Activated T-helper 1 cell treated with Interleukin-2 at 50 U/mL for 16 hours (primary cell): ENCODE measurements around the gene TENM3.

Experiments used
- DNase-seq: peaks from one replicate; pipeline ENCODE4 v3.0.0-alpha.2; 2020; ENCODE audit warnings: low read depth

Gene TENM3

DNA sequence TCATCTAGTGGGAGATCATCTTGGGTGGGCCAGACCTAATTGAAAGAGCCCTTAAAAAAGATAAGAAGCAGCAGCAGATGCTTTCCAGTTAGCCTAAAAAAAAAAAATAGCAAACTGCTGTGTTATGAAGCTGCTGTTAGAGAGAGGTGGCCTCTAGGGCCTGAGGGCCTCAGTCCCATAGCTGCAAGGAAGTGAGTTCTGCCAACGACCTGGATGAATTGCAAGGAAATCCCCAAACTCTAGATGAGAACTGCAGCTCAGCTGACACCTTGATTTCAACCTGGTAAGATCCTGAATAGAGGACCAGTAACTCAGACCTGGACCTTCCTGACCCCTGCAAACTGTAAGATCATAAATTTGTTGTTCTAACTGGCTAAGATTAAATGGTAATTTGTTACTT is 275.2 kb downstream of the TENM3 start:
- no peak for DNase-seq

DNA sequence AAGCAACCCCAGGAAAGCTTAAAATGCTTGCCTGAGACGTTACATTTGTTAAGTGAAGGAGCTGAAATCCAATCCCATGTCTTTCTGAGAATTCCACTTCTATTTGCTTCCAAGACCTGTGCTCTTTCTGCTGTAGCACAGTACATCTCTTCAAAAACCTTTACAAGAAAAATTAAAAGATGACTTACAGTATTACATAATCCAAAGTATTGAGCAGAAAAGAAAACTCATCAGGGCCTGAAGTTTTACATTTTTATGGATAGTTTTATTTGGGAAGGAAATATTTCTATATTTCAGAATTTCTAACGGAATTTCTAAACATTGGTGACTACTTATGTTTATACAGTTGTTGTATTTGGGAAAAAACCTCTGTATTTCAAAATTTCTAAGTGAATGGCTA is 276.3 kb downstream of the TENM3 start:
- no peak for DNase-seq

DNA sequence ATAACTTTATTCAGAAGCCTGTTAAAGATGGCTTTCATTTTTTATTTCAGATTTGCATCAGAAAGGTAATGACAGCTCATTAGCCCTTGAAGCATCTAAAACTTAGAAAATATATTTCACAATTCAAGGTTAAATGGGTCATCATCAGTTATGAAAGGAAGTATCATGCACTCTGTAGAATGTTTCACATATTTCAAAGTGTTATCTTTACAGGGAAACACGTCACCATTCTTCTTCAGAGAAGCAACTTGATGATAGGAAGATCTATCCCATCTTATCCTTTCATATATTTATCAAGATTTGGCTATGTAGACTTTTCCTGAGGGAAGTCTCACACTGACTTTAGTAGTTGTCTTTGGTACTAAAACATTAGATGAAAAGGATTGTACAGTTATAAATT is 277.8 kb downstream of the TENM3 start:
- DNase-seq, result no peak

DNA sequence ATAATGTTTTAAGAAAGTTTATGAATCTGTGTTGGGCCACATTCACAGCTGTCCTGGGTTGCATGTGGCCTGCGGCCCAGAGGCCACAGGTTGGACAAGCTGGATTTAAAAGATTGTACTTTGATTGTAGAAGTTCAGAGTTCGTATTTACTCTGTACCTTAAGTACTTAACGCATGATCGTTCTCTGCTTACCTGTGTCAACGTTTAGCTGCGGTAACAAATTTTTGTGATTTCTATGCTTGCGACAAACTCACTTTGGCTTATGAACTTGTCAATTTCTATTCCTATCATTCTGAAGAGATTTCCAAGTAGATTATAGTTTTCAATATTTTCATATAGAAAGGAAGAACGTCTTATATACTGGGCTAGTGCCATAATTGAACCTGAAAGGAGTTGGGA is 285.6 kb downstream of the TENM3 start:
- no peak for DNase-seq

DNA sequence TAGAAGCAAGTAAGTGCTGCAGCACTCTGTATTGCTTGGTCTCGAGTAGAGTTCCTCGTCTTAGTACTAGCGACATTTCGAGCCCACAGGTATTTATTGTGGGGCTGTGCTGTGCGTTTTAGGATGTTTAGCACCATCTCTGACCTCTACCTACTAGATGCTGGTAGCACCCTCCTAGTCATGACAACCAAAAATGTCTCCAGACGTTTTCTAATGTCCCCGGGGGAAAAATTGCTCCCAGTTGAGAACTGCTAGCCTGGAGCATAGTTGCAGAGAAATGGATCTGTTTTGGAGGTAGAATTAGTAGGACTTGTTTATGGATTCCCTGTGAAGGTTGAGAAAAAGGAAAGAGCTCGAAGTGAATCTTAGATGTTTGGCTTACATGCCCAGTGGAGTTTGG is 287.2 kb downstream of the TENM3 start:
- DNase-seq, result no peak

DNA sequence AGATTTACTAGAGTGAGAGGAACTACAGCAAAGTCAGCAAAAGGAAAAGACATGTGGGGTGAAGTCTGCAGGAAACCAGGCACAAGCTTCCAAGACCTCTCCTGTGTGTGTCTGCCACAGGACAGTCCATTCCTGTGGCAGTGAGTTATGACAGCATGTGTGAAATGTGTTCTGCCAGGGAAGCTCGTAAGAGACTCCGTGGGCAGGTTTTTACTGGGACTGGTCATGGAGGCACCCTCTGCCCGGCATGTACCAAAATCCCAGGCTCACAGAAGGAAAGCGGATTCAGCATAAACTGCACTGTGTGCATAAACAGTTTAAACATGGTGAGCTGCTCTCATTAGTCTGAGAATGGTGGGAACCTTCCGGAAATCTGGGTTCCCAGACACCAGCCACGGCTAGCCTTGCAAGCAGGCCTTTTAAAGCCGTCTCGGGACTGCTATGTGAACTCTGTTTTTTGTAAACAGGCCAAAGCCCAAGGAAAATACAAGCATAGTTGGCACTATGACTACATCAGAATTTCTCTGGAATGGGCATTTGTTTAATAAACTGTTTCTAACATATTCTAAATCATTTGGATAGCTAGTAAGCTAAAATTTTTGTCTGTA is 288.5 kb downstream of the TENM3 start:
- no peak for DNase-seq

DNA sequence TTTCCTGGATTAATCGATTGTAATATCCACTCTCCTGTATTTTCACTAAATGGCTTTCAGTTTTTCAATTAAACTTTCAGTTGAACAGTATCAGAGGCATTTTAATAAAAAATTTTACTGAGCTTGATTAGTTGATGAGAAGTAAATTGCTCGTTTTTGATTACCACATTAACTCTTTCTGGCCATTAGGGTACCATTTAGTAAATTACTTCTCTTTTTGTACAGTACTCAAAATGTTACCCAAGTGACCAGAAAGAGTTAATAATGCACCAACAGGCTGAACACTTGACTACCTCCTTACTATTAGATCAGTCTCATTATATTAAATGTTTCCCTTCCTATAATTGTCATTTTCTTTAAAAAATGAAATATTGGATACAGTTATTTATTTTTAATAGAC is 289.2 kb downstream of the TENM3 start:
- no peak for DNase-seq

DNA sequence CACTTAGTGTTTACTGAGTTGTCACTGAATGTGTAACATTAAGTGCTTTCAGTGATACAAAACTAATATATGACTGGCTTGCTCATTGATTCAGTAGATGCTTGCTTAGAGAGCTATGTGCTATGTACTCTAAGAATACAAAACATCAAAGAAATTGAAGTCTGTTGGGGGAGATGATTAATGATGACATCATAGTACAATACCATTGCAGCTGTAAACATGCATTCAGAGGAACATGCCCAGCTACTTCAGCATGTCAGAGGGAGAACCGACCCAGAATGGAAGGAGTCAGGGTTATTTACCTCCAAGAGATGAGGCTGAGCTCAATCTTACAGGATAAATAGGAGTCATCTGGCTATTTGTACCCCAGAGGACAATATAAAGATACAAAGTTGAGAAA is 290.8 kb downstream of the TENM3 start:
- DNase-seq, result no peak

DNA sequence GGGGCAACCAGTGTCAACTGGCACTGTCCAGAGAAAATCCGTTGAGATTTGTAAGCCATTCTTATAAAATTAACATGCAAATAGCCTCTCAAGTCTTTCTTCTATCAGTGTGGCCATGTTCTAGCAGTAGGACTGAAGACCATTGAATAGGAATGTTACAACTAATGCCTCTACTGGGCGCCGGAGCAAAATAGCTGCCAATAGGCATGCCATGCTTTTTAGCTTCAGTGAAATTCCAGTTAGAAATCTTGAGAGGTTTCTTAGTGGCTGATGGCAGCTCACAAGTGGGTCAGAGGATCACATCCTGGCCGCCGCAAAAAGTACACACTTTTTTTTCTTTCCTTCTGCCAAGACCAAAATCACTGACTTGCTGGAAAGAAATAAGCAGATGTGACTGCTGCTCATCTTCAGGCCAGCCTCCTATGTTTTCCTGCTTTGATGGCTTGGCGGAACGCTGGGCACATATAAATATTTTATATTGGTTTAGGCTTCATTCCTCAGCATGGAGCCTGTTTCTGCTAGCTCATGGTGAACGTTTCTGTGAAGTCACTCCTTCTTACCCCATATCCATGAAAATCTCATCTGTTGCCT is 293.1 kb downstream of the TENM3 start:
- DNase-seq, result no peak

DNA sequence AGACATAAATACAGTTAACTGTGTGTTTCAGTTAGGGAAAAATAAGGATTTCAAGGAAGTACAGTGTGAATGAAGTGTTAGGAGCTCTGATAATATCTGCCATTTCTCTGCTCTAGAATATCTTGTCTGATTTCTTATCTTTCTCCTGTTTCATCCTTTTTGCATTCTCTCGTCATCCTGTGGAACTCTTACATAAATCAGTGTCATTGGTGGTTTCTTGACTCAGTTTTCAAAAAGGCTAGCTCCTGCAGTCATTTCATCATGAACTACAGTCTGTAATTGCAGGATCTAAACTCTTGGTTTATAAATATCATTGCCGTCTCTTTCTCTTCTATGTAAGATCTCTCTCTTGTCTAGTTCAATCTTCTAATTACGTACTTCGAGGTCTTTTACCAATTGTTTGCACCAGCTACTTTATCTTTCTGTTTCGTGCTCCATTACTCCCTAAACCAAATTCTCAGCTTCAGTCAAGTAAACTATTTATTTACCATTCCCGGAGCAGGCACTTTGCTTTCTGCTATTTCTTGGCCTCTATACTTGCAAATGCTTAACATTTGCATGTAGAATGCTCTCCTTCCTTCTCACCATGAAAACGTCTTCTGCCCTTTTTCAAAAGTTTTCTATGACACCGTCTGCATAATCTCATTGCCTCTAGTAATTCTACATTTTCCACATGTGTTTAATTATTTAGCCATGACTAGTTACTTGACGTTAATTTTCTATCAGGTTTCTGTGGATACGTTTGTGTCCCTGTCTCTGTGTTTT is 294.0 kb downstream of the TENM3 start:
- DNase-seq, result no peak

DNA sequence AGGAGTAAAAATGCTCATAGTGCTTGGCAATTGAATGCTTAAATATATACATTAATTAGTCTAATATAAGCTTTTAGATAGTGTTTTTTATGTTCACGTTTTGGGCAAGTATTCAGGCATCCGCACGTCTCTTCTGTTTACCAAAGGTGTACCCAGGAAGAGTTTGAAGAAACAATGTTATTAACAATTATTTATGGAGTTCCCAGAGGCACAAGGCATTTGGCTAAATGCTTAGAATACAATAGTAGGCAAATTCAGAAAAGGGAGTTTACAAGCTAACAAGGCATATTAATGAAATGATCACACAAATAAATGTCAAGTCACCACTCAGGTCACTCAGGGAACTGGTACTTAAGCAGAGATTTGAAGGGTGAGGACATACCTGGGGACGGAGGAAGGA is 294.8 kb downstream of the TENM3 start:
- no peak for DNase-seq

DNA sequence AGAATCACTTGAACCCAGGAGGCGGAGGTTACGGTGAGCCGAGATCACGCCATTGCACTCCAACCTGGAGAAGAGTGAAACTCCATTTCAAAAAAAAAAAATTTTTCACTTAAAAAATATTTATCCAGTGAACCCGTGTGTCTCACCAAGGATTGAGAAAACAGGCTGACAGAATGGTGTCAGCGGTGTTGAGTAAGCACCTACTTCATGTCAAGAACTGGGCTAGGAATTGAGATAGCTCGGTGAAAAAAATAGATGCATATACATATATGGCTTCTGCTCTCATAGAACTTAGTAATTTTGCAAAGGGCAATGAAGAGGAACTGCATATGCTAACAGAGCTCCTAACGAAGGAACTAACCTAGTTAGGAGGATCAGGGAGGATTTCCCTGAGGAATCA is 297.3 kb downstream of the TENM3 start:
- DNase-seq, result no peak

DNA sequence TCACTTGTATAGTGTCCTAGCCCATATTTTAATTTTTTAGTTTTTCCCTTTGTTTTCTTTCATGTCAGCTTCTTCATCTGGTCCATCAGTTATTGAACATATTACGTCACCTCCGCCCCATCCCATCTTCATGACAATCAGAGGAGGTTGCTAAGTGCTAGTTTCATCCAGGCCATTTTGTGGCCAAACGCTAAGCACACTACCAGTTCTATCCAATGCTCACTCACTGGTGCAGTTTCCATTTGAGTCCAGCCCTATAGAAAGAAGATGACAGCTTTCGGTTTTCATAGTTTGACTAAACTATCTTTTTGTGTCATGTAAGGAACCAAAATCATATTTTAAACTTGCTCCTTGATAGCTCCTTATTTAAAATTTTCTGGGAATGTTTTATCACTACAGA is 304.2 kb downstream of the TENM3 start:
- DNase-seq, result no peak

DNA sequence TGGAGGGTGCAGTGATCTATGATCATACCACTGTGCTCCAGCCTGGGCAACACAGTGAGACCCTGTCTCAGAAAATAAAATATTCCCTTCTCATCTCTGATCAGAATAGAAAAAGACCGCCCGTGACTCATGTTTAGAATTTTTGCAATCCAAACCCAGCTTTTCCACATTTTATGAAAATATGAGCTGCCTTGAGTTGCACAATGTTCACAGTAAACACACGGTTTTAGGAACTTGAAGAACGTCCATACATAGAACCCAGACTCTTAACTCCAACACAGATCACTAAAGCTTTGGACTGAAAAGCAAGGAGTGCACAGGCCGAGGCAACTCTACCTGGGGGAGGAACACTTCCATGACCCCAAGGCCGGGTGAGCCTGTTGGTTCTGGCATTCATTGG is 305.0 kb downstream of the TENM3 start:
- no peak for DNase-seq

DNA sequence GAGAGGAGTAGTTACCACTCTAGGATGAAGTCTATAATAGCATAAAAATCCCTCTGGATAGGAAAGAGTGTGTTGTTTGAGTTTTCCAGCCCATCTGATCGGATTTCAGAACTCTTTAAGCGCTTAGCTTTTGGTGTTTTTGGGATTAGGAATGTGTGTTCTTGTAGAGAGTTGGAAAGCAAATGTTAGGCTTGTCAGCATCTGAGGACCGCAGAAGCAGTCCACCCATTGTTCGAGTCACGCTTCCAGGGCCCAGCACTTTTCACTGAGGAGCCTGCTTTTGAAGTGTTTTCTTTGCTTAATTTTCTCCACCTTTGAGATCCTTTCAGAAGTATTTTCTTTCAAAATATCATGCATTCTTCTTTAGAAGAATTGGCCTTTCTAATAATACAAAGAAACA is 306.2 kb downstream of the TENM3 start:
- no peak for DNase-seq

DNA sequence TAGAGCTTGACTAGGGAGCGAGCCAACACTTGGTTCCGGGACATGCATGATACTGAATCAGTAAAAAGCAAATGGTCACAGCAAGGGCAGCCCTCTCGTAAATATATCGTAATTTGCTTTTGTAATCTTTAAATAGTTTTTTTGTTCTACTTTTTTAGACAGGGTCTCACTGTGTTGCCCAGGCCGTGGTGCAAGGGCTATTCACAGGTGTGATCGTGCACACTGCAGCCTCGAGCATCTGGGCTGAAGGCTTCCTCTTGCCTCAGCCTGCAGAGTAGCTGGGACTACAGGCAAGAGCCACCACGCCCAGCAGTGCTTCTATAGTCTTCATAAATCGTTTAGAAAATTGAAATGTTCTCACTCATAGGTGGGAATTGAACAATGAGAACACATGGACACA is 309.7 kb downstream of the TENM3 start:
- DNase-seq, result no peak

DNA sequence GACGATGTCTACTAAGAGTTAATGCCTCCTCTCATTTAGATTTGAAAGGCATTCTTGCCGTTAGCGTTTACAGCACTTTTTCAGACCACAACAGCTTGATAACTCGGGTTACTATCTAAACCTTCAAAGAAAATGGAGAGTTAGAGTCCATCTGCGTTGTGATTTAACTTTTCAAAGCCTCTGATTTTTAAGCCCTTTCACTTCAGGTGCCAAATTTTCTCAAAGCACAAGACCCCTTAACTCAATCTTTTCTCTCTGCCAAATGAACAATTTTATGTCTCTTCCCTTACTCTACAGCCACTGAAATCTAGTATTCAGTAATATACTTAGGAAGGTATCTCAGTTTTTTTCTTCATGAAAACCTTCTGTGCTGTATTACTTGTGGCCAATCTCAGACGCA is 310.5 kb downstream of the TENM3 start:
- no peak for DNase-seq

DNA sequence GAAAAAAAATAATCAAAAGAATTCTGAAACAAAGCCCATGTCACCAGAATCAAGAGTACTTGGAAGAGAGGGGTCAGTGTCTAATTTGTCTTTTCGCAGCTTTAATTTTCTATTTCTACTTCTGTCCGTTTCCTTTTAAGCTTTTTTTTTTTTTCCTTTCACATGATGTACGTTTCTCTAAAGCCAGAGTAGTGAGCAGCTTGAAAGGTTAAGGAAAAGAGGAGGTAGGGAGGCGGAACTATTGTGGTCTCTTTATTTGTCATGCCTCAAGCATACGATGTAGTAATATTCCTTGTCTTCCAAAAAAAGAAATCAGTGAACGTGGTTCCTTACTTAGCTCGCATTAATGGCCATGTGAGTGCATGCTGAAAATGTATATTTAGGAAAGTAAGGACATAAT is 311.5 kb downstream of the TENM3 start:
- DNase-seq, result no peak

DNA sequence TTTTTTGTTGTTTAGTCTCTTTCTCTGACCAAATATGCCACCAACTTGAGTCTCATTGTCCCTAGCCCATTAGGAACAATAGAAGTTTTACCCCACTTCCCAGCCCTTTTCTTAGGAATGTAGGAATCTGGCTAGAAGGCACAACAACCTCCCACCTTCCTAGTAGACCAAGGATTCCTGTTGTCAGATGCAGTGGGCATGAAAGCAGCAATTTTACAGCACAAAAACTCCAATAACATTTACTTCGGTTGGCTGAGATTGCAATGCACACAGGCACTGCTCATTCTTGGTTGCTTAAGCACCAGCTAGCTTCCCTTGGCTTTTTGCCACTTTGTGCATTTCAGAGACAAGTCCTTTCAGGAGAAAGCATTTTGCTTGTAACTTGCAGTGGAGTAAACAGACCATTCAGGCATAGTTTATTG is 312.8 kb downstream of the TENM3 start:
- DNase-seq, result no peak

DNA sequence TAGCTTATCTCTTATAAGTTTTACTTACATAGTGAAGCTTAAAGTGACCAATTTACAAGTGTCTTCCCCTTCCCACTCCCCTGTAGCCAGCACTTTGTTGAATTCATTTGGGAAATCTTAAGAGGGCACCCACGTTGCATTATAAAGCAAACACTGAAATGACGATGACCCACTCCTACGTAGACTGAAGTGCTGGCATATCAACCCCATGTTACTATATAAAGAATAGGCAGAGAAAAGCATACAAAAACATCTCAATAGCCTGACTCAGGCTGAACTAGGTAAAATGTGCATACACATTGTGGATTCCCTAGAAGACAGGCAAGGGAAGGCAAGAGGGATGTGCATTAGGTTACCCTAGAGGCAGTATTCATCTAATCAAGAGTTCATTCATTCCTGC is 313.4 kb downstream of the TENM3 start:
- no peak for DNase-seq

DNA sequence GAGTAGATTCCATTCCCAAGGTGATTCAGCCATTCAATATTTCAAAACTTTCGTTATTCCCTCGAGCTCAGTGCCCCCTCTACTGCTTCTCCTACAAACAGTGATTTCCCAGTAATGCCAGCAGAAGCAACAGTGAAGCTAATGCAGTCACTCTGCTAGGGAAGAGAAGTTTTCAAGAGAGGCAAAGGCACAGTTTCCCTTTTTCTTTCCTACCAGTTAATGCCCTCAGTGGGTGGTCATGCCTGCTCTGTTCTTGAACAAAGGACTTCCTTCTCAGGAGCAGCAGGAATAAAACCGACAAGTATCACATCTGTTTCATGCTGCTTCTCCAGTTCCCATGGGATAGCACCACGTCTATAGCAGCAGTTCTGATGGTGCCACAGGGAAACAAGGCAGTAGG is 317.2 kb downstream of the TENM3 start:
- no peak for DNase-seq

DNA sequence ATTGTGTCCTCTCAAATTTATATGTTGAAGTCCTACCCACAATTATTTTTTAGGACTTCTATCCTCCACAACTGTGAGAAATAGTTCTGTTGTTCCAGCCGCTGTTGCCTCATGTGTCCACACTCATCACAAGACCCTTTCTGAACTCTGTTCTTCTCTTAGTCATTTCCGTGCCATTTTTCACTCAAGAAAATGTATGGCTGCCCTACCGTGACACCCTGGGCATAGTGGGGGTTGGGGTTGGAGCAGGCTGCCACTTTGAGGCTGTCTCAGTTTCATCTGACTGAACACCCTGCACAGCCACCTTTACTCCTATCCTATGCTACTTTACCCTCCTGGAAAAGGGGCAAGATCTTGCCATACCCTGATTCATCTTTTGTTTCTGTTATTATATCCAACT is 319.1 kb downstream of the TENM3 start:
- DNase-seq, result no peak

DNA sequence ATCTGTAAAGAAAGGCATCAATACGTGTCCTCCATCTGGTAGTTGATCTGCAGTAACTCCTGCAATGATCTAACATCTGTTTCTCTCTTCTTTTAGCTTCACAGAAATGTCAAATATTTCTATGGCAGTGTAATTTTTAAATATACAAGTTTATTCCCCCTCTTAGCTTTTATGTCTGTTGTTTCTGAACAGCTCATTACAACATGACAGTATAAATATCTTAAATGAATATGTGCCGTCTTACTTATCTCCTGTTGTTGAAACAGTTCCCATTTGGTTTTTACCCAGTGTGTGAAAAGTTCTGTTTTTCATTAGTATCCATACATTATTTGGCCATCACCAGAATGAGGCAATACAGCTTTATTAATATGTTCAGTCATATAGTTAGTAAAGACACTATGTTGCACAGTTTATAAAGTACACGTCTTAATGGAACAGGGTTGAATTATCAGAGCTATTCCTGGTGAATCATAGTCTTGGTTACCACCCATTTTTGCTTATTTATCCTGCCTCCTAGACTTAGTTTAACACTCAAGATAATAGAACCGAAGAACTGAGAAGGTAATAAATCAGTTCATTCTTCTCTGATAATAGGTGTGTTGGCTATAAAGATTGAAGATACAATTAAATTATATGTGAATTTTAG is 321.6 kb downstream of the TENM3 start:
- no peak for DNase-seq
